Keratinocyte (primary cell): Measurements from ENCODE around the gene CDT1.

Source experiments
- CTCF ChIP-seq, 3 experiments: IDR thresholded peaks in 1 of 3; conservative IDR thresholded peaks in 1 of 3; optimal IDR thresholded peaks in 1 of 3; 2 replicates in 2 of 3; 3 replicates in 1 of 3; pipeline versions ENCODE3 to v1.5.1; 2011; ENCODE audit warnings: low read length in 3 of 3, mild to moderate bottlenecking in 3 of 3, moderate library complexity in 2 of 3, control low read depth in 1 of 3, inconsistent platforms in 1 of 3; ENCODE audit not compliant: insufficient read depth in 2 of 3; ENCODE audit errors: extremely low read depth in 1 of 3
- EZH2 ChIP-seq: IDR thresholded peaks from one replicate; pipeline ENCODE4 v1.6.1; 2012; ENCODE audit warnings: inconsistent platforms, mild to moderate bottlenecking, low read length, moderate library complexity

- no peak for TF ChIP-seq CTCF (optimal IDR thresholded peaks at IDR 0.05 in 1 of 3, IDR thresholded peaks at IDR 0.05 in 1 of 3, conservative IDR thresholded peaks at IDR 0.05 in 1 of 3; ENCODE audit: extremely low read depth in 1 of 3, insufficient read depth in 2 of 3, low read length in 3 of 3)
- no peak for TF ChIP-seq EZH2
Measured at GRCh38 chr16:88830258-88830657, 26.7 kb downstream of the CDT1 start.
